Measurements from ENCODE around the gene ESPN. TPM values are rescaled to one million over a fixed set of nuclear protein-coding genes. Genes with fewer than 3 reads are reported as not detected.

ESPN gene
- polyA plus RNA-seq, 1 of the 3 experiments (the other 2 are of a cell fraction), result 0.33 TPM

- no peak for TF ChIP-seq POLR2AphosphoS5 (IDR thresholded peaks at IDR 0.05; ENCODE audit: low read depth, low read length)
- no peak for TF ChIP-seq RCOR1 (IDR thresholded peaks at IDR 0.05; ENCODE audit: low read length)
- no peak for TF ChIP-seq EZH2phosphoT487 (IDR thresholded peaks at IDR 0.05; ENCODE audit: borderline replicate concordance, low read depth)
- no peak for TF ChIP-seq RAD21 (IDR thresholded peaks at IDR 0.05; ENCODE audit: low read length)
- no peak for TF ChIP-seq USF2 (IDR thresholded peaks at IDR 0.05; ENCODE audit: borderline replicate concordance, low read depth, low read length)
- TF ChIP-seq GABPA (IDR thresholded peaks at IDR 0.05; ENCODE audit: low read depth), result no peak
Measured at GRCh38 chr1:6471086-6471969, 46.8 kb downstream of the ESPN start (continued).

- CTCF ChIA-PET, result interaction anchor here (1.2 to 3.0 kb wide), 6 partner anchors 14 to 82 kb away, joined by 4 to 14 read pairs (median 6); partner anchors contain the start of gene NOL9
- Histone ChIP-seq H3F3A (replicated peaks; ENCODE audit: insufficient read depth) (no peaks in the 10 kb centered on the region), H3K4me2 (no peak overlapping the region), H3K9me2 (no peaks in the 10 kb centered on the region), H3K9me3 (no peaks in the 10 kb centered on the region), H2AFZ (ENCODE audit: low read depth) (no peak overlapping the region), H3K79me2 (ENCODE audit: insufficient read depth) (no peaks in the 10 kb centered on the region), H4K20me1 (ENCODE audit: insufficient read depth) (no peaks in the 10 kb centered on the region), H3K27me3 (ENCODE audit: insufficient read depth) (no peaks in the 10 kb centered on the region), H3K36me3 (replicated peaks in 1 of 2; ENCODE audit: control insufficient read depth in 1 of 2, insufficient read depth in 2 of 2, low read length in 1 of 2) (peaks cover 0 to 43% of the 10 kb centered on the region in 2 experiments), H3K9ac (no peak overlapping the region), H3K4me1 (ENCODE audit: control insufficient read depth in 1 of 2, insufficient read depth in 2 of 2, low read depth in 1 of 2, low read length in 1 of 2) (peaks cover 0 to 2% of the 10 kb centered on the region in 2 experiments; a peak in 1 of 4 replicates), H3K27ac (ENCODE audit: low read depth in 2 of 2, low read length in 1 of 2) (no peak overlapping the region), H3K4me3 (ENCODE audit: low read depth in 2 of 2, low read length in 1 of 2) (no peak overlapping the region)
- TF ChIP-seq USF2 (IDR thresholded peaks at IDR 0.05; ENCODE audit: borderline replicate concordance, low read depth, low read length), result no peak
- no peak for TF ChIP-seq SMC3 (IDR thresholded peaks at IDR 0.05; ENCODE audit: low read depth, low read length)
- WGBS (ENCODE audit: low lambda C conversion rate), result 96% methylated on average over 6 of the region's 7 CpGs
- no peak for DNase-seq
- POLR2A ChIA-PET, result no interaction called here
Measured at GRCh38 chr1:6471970-6472368, 47.4 kb downstream of the ESPN start.

- DNase-seq, result no peak
- H3K9me3 ChIP-seq, result no peaks in the 10 kb centered on the region
- no peaks in the 10 kb centered on the region for H3F3A ChIP-seq (replicated peaks; ENCODE audit: insufficient read depth)
- no peaks in the 10 kb centered on the region for H3K79me2 ChIP-seq (ENCODE audit: insufficient read depth)
- H3K4me1 ChIP-seq (ENCODE audit: control insufficient read depth in 1 of 2, insufficient read depth in 2 of 2, low read depth in 1 of 2, low read length in 1 of 2), result peaks cover 0 to 2% of the 10 kb centered on the region in 2 experiments; a peak in 1 of 4 replicates
- no peaks in the 10 kb centered on the region for H3K27me3 ChIP-seq (ENCODE audit: insufficient read depth)
- H4K20me1 ChIP-seq (ENCODE audit: insufficient read depth), result no peaks in the 10 kb centered on the region
- H3K9ac ChIP-seq, result no peak overlapping the region
- H3K9me2 ChIP-seq, result no peaks in the 10 kb centered on the region
- POLR2A ChIA-PET, result no interaction called here
- no peak overlapping the region for H3K27ac ChIP-seq (ENCODE audit: low read depth in 2 of 2, low read length in 1 of 2)
- no peak overlapping the region for H2AFZ ChIP-seq (ENCODE audit: low read depth)
- TF ChIP-seq FOXM1 (IDR thresholded peaks at IDR 0.05; ENCODE audit: low read depth), result no peak
- peak; percentile 46 for TF ChIP-seq CTCF (IDR thresholded peaks at IDR 0.05)
- CTCF ChIA-PET, result interaction anchor here (1.2 to 3.0 kb wide), 6 partner anchors 14 to 82 kb away, joined by 4 to 14 read pairs (median 6); partner anchors contain the start of gene NOL9
- no peak overlapping the region for H3K4me2 ChIP-seq
- no peak overlapping the region for H3K4me3 ChIP-seq (ENCODE audit: low read depth in 2 of 2, low read length in 1 of 2)
- peaks cover 0 to 43% of the 10 kb centered on the region in 2 experiments for H3K36me3 ChIP-seq (replicated peaks in 1 of 2; ENCODE audit: control insufficient read depth in 1 of 2, insufficient read depth in 2 of 2, low read length in 1 of 2)
- WGBS (ENCODE audit: low lambda C conversion rate), result 91% methylated on average over 7 of the region's 10 CpGs
Measured at GRCh38 chr1:6472391-6472790, 47.8 kb downstream of the ESPN start.

Measured in SK-N-SH (cell line).